Loucy (cell line): Measurements from ENCODE around the gene MACROD2.

Experiments used
- CTCF ChIP-seq: fragments of 200-600 bp; sonication (generic); conservative IDR thresholded peaks from 2 replicates; pipeline ENCODE4 v1.5.1; 2014; ENCODE audit warnings: mild to moderate bottlenecking, antibody characterized with exemption, low read length
- EZH2phosphoT487 ChIP-seq: fragments of 200-600 bp; IDR thresholded peaks from 2 replicates; pipeline ENCODE4 v1.6.1; 2018; ENCODE audit warnings: antibody characterized with exemption, mild to moderate bottlenecking, moderate library complexity, borderline replicate concordance

- TF ChIP-seq CTCF (no peak), EZH2phosphoT487 (no peak)
Observed at GRCh38 chr20:15882553-15882952, 1887.2 kb downstream of the MACROD2 start.
